IPS-18c (cell line): ENCODE data around the gene SDF2L1.
A peak's percentile ranks its signal among the peaks of the same experiment; 100 is the strongest.
"Not testable (repeated sequence)": the region's sequence is repeated elsewhere in the genome, so short reads cannot be mapped to it uniquely, and the experiment has no call there.

ENCODE experiments used
- H3K4me3 ChIP-seq: 2 replicates; pipeline ENCODE4 v1.7.0; 2013; ENCODE audit warnings: low read depth, mild to moderate bottlenecking, low read length, moderate library complexity; ENCODE audit not compliant: insufficient read depth
- H3K9me3 ChIP-seq: one replicate; pipeline ENCODE4 v1.6.1; 2013; ENCODE audit warnings: mild to moderate bottlenecking, low read length, moderate library complexity; ENCODE audit not compliant: control insufficient read depth, insufficient read depth

Gene SDF2L1

DNA sequence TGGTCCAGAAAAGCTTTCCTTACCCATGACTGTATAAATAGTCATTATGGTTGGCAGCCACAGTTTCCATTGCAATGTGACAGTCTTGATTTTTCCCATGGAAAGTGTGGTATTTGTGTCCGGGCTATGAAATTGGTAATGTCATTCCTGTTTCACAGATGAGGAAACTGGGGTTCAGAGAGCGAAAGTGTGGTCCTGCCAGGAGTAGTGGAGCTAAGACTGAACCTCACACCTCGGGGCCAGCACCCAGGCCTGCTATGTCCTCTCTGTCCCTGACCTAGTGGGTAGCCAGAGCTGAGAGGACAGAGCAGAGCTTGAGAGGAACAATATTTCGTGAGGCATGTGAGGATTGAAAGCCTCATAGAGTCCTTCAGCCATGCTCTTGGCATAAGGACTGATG, 11.1 kb upstream of the SDF2L1 start:
- no peak overlapping the region for H3K4me3 ChIP-seq
- peaks cover 6% of the 10 kb centered on the region for H3K9me3 ChIP-seq

DNA sequence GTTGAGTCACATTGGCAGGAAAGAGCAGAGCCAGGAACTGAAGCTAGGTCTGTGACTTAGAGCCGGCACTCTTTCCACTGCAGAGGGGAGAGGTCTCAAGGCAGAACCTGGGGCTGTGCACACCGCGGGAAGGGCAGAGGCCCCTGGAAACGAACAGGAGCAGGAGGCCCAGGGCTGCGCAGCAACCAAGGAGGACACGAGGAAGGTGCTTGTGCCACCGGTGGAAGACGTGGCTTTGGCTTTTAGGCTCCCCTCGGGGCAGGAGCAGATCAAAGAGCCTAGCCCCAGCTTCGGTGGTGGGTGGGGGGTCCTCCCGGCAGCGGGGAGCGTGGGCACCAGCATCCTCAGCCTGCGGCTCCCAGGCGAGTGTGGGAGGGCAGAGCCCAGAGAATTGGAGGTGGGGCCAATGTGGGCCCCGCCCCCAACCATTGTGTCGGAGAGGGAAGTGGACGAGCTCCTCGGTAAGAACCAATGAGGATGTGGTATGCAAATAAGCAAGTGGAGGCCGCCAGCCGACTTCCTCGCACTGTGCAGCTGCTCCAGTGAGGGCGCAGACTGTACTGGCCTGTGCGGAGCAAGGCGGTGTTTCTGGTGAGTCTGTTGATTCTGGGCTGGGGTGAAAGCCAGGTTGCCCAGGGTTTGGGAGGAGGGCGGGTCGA, 9.7 kb upstream of the SDF2L1 start, which contains the start of gene CCDC116:
Gene CCDC116 (plus strand): TSS at position 524 of the 659 bp plus-strand sequence. CDS start 422 bp downstream, outside the sequence.
- no peak within 1 kb of the TSS for H3K4me3 ChIP-seq
- peaks cover 6% of the 10 kb centered on the region for H3K9me3 ChIP-seq

DNA sequence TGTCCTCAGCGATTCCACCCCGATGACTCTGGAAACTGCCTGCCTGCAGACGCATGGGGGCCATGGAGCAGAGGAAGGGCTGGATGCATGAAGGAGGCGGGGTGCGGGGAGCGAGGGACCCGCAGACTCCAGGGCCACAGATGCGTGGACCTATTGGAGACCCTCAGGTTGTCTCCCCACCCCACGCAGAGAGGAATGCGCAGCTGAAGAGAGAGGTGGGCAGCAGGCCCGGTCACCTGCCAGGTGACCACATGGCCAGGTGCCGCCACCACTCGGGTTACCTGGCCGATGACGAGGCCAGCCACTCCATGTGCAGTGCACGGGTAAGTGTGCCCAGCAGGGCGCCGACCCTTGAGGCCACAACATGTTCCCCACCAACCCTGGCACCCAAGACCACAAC, 9.2 kb upstream of the SDF2L1 start:
- H3K4me3 ChIP-seq, result no peak overlapping the region

DNA sequence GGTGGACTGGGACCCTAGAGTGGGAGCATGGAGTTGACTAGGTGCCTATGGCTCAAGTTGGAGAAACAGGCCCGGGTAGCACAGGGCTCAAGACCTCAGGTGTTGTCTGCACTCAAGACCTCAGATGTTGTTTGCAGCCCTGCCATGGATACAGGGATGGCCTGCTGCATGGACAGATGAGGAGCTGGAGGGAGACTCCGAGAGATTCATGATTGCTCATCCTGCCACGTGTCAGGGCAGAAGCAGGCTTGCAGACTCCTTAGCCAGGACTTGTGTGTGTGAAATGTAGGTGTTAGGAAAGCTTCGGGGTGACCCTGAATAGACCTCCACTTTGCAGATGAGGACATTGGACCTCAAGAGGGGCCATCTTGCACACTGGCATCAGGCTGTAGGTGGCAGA, 8.6 kb upstream of the SDF2L1 start:
- Histone ChIP-seq H3K4me3 (no peak overlapping the region), H3K9me3 (peaks cover 6% of the 10 kb centered on the region)

More for the DNA sequence above, 9.2 kb upstream of the SDF2L1 start:
- peaks cover 6% of the 10 kb centered on the region for H3K9me3 ChIP-seq

DNA sequence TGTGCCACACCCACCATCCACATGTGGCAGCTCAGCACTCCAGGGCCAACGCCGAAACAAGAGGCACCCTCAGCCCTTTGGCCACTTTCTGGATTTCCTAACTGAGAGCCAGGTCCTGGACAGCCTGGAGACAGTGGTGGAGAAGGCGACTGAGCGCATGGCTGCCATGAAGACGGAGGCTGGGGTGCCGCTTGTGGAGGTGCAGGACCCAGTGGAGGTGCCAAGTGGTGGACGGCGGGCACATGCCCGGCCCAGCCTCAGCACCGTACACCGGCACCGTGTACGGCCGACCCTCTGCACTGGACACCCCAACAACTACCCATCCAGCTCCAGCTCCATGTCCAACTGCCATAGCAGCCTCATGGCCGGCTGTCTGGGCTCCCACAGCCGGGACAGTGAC, 8.0 kb upstream of the SDF2L1 start:
- H3K4me3 ChIP-seq, result no peak overlapping the region
- H3K9me3 ChIP-seq, result peaks cover 6% of the 10 kb centered on the region

DNA sequence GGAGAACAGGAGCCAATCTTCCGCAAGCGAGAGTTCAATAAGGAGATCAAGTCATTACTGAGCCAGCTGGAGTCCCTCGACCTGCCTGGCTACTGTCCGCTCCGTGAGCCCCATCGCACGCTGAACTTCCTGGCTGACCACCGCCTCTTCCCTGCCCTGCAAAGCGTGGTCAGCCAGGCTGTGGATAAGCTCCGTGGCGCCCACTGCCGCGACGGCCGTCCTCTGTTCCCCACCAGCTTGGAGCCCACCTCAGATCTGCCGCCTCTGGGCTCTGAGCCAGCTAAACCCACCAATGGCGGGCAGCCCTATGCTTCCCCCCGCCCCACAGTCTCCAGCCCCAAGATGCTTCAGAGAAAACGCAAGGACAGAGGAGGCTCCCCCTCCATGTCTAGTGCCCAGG, 7.3 kb upstream of the SDF2L1 start:
- Histone ChIP-seq H3K4me3 (no peak overlapping the region), H3K9me3 (peaks cover 4% of the 10 kb centered on the region)

DNA sequence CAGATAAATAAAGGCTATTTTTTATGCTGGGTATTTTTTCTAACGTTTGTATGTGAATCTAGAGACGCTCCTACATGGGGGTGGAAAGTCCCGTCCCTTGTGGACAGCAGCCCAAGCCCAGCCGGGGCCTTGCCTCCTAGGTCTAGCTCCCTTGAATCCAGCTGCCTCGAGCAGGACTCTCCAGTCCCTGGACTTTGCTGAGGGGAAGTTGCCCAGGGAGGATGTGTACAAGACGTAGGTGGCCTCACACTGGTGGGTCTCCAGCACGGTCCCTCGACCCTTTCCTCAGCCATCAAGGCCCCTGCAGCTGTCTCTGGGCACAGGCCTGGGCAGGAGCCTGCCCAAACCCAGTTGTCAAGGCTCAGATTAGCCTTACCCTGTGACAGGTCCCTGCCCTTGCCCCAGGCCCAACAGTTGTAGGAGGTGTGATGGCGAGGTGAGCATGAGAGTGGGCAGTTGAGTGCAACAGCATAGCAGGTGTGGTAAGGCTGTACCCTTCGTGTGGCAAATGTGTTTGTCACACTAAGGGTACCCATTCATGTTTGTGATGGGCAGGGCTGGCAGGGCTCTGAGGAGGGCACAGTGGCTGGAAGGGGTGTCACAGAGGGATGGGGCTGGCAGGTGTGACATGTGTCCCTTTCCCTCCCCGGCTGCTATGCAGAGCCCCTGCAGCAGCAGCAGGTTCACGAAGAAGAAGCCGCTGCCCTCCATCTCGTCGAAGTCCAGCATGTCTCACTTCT, 6.2 kb upstream of the SDF2L1 start:
- no peak overlapping the region for H3K4me3 ChIP-seq
- H3K9me3 ChIP-seq, result peaks cover 4% of the 10 kb centered on the region

DNA sequence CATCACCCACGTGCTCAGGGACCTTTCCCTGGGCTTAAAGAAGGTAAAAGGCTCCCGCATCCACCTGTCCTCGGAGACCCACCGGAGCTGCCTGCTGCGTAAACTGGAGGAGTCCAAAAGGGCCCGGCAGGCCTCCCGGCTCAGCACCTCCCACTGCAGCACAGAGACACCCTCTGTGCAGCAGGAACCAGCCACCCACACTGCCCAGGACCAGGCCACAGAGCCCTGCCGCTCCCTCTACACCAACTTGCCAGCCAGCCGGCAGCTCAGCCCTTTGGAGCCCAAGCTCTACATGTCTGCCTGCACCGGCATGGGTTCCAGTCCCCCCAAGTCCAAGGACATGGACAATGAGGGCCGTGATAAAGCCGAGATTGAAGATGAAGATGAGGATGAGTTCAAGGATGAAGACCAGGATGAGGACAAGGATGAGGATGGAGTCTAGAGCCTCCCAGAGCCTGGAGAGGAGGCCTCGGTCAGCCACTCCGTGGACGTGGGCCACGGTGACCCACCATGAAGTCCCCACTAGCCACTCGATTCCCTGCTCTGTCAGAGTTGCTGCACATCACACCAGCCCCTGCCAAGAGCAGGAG, 5.4 kb upstream of the SDF2L1 start:
- H3K4me3 ChIP-seq, result no peak overlapping the region

DNA sequence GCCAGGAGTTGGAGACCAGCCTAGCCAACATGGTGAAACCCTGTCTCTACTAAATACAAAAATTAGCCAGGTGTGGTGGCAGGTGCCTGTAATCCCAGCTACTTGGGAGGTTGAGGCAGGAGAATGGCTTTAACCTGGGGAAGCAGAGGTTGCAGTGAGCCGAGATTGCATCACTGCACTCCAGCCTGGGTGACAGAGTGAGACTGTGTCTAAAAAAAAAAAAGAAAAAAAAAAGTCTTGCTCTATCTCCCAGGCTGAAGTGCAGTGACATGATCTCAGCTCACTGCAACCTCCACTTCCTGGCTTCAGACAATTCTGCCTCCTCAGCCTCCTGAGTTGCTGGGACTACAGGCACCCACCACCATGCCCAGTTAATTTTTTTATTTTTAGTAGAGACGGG, 4.7 kb upstream of the SDF2L1 start:
- not testable (repeated sequence) for H3K4me3 ChIP-seq, H3K9me3 ChIP-seq

More for the DNA sequence above, 5.4 kb upstream of the SDF2L1 start:
- H3K9me3 ChIP-seq, result peaks cover 2% of the 10 kb centered on the region

DNA sequence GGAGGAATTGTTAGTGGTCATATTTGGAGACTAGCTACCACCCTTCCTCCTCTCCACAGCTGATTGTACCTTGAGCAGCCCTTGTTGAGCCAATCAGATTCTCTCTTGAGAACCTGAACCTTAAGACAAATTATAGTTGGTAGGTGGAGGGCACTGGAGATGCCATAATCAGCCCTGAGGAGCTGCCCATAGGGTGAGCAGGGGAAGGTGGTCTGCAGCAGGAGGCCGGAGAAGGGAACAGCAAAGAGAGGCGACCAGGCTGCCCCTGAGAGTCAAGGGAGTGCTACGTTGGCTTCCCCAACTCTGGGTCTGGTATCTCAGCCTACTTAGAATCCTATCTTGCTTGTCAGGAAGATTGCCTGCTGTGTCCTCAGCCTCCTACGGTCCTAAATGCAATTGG, 2.7 kb upstream of the SDF2L1 start:
- peaks cover 2% of the 10 kb centered on the region for H3K9me3 ChIP-seq
- H3K4me3 ChIP-seq, result no peak overlapping the region

DNA sequence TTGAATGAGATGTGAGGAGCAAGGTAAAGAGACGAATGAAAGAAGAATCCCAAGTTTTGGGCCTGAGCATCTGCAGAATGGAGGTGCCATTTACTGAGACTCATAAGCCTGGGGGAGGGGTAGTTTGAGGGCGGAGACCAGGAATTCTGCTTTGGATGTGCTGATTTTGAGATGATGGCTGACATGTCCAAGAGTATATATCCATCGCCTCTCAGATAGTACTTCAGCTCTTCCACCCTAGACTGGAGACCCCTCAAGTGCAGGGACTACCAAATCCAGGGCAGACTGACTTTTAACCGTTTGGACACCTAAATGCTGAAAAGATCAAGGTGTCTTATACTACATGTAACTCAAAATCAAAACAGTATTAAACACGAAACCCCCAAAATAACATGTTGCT, 1.3 kb upstream of the SDF2L1 start:
- H3K9me3 ChIP-seq, result peaks cover 2% of the 10 kb centered on the region
- no peak overlapping the region for H3K4me3 ChIP-seq

DNA sequence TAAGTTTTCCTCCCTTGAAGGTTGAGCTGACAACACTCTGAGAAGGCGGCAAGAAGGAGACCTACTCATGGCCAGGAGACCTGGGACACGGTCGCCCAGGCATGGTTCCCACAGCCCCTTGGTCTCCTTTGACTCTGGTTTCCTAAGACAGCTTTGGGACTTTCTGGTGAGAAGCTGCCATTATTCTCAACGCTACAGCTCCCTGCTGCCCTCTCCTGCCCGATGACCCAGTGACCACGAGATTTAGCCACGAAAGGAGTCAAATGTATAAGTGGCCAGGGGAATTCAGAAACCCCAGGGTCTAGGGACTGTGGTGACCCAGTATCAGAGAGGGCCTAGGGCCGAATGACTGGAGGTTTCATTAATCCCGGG, 699 bp upstream of the SDF2L1 start:
- peak overlapping the region; percentile 60; the same call in 1 of the 2 replicates for H3K4me3 ChIP-seq

DNA sequence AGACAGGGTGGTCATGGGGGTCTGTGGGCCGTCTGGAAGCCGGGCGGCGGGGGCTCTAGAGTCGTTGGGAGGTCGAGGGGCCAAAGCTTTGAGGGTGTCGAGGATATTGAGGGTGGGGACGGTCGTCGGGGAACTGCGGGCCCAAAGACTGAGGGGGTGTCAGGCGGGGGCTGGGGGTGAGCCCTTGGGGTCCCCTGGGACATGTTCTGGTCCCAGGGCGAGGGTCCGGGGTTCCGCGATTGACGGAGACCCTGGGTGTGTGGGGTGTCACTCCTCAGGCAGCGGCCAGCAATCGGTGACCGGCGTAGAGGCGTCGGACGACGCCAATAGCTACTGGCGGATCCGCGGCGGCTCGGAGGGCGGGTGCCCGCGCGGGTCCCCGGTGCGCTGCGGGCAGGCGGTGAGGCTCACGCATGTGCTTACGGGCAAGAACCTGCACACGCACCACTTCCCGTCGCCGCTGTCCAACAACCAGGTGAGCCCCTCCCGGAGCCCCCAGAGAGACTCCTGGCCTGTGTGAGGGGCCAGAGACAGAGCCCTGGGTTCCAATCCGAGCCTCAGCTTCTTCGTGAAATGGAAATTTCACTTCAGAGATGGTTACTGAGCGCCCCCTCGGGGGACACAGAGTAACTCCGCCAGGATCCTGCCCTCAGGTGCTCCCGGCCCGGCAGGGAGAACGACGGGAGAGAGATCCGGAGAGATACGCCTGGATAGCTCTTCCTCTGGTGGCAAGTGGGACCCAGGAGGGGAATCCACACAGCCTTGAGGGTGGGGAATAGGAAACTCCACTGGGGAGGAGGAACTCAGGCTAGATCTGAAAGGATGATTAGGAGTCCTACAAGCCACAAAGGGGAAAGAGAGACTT, 714 bp downstream of the SDF2L1 start:
- H3K4me3 ChIP-seq, result peak overlapping the region; percentile 82
- H3K9me3 ChIP-seq, result no peaks in the 10 kb centered on the region

More for the DNA sequence above, 699 bp upstream of the SDF2L1 start:
- H3K9me3 ChIP-seq, result peaks cover 2% of the 10 kb centered on the region

DNA sequence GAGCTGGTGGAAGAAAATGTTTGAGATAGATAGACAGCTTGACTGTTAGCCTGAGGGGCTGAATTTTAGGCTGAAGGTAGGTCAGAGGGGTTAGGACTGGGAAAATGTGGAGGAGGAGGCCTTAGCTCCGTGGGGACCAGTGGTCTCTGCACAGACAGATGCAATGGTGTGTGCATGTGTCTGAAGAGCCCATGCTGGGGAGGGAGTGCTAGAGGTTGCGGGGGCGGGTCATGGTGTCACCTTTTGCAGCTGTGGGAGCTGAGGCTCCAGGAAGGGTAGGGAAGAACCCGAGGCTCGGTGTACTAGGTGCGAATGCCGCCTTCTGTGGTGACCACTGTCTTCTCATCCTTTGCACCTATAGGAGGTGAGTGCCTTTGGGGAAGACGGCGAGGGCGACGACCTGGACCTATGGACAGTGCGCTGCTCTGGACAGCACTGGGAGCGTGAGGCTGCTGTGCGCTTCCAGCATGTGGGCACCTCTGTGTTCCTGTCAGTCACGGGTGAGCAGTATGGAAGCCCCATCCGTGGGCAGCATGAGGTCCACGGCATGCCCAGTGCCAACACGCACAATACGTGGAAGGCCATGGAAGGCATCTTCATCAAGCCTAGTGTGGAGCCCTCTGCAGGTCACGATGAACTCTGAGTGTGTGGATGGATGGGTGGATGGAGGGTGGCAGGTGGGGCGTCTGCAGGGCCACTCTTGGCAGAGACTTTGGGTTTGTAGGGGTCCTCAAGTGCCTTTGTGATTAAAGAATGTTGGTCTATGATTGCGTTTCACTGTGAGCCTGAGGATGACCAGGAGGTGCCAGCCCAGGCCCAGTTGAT, 1.6 kb downstream of the SDF2L1 start:
- no peak overlapping the region for H3K4me3 ChIP-seq
- H3K9me3 ChIP-seq, result no peaks in the 10 kb centered on the region

DNA sequence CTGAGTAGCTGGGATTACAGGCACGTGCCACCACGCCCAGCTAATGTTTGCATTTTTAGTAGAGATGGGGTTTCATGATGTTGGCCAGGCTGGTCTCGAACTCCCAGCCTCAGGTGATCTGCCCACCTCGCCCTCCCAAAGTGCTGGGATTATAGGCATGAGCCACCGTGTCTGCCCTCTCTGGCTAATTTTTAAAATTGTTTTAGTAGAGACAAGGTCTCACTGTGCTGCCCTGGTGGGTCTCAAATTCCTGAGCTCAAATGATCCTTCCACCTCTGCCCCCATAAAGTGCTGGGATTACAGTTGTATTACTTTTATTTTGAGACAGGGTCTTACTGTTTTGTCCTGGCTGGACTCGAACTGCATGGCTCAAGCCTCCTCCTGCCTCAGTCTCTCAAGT, 3.4 kb downstream of the SDF2L1 start:
- H3K4me3 ChIP-seq, H3K9me3 ChIP-seq: not testable (repeated sequence)

DNA sequence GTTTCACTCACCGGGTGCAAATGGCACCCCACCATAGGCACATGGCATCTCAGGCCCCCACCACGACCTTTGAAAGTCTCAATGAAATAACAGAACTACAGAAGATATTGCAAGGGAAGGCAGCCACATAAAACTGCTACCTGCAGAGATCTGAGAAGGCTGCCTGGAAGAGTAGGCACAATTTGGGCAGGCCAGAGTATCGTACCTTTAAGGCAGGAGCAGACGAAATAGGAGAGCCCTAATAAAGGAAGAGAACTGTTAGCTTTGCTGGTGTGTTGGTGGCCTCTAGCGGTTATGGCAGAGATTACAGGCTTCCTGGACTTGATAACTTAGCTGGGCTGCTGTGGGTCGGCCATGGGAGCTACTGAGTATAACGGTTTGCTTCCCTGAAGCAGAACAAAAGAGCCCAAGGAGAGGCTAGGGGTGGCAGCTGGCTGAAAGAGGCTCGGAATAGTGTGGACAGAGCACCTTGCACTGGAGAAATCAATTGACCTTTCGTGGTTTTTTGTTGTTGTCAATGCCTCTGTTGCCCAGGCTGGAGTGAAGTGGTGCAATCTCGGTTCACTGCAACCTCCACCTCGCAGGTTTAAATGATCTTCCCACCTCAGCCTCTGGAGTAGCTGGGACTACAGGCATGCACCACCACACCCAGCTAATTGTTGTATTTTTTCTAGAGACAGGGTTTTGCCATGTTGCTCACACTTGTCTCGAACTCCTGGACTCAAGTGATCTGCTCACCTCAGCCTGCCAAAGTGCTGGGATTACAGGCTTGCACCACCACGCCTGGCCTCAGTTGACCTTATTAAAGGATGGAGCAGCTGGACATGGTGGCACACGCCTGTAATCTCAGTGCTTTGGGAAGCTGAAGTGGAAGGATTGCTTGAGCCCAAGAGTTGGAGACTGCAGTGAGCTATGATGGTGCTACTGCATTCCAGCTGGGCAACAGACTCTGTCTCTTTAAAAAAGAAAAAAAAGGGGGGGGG, 4.8 kb downstream of the SDF2L1 start:
- no peak overlapping the region for H3K4me3 ChIP-seq
- H3K9me3 ChIP-seq, result no peaks in the 10 kb centered on the region
